ENCODE results near the gene CLCN6. TPM values are rescaled to one million over a fixed set of nuclear protein-coding genes. Genes with fewer than 3 reads are reported as not detected.

The CLCN6 gene
- total and polyA plus RNA-seq, 2 of the 8 experiments (the other 6 are each of a cell fraction or from before 2014, with no cell fraction given), result 15.7 to 26.0 TPM

DNA sequence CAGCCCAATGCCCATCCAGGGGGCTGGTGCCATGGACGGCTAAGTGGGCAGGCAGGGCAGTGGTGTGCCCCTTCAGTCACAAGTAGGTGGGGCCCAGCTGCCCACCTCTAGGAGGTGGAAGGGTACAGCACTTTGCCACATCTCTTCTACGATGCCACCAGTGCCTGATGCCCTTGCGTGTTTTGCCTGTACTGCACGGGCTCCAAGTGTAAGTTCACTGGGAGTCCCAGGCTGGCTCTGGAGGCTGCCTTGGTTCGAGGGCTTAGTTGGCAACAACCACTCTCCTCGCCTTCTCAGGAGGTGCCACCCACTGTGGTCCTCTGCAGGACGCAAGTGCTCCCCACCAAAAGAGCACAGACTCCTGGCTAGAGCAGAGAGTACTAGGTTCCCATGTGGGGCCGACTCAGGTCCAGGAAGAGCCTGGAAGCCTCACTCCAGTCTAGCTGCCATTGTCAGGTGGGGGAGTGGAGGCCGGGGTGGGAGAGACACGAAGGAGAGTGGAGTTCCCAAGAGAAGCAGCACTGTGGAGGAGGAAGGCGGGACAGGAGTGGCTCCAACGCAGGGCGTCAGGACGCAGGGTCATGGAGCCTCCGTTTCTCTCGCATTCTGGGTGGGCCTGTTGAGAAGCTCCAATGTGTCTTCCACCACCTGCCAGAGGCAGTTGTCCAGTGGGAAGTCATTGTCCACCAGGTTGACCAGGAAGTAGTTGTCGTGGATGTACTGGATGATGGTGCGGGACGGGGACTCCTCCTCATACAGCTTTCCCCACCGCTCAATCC, 15.7 kb upstream of the CLCN6 start (continued):
- TF ChIP-seq POU5F1 (IDR thresholded peaks at IDR 0.05; ENCODE audit: low read depth, low read length) (no peak), NANOG (IDR thresholded peaks at IDR 0.05; ENCODE audit: insufficient read depth, low read depth, low read length, poor library complexity, severe bottlenecking) (no peak), SIN3A (conservative IDR thresholded peaks at IDR 0.05 in 1 of 2, IDR thresholded peaks at IDR 0.05 in 1 of 2; ENCODE audit: low read depth in 1 of 2, low read length in 2 of 2) (no peak), CBX8 (IDR thresholded peaks at IDR 0.05; ENCODE audit: borderline replicate concordance, low read depth, low read length) (no peak), RFX5 (IDR thresholded peaks at IDR 0.05; ENCODE audit: borderline replicate concordance, low read depth, low read length) (no peak), POLR2AphosphoS5 (IDR thresholded peaks at IDR 0.05; ENCODE audit: low read depth, low read length) (no peak)
- TF ChIP-seq, protein P1, sequence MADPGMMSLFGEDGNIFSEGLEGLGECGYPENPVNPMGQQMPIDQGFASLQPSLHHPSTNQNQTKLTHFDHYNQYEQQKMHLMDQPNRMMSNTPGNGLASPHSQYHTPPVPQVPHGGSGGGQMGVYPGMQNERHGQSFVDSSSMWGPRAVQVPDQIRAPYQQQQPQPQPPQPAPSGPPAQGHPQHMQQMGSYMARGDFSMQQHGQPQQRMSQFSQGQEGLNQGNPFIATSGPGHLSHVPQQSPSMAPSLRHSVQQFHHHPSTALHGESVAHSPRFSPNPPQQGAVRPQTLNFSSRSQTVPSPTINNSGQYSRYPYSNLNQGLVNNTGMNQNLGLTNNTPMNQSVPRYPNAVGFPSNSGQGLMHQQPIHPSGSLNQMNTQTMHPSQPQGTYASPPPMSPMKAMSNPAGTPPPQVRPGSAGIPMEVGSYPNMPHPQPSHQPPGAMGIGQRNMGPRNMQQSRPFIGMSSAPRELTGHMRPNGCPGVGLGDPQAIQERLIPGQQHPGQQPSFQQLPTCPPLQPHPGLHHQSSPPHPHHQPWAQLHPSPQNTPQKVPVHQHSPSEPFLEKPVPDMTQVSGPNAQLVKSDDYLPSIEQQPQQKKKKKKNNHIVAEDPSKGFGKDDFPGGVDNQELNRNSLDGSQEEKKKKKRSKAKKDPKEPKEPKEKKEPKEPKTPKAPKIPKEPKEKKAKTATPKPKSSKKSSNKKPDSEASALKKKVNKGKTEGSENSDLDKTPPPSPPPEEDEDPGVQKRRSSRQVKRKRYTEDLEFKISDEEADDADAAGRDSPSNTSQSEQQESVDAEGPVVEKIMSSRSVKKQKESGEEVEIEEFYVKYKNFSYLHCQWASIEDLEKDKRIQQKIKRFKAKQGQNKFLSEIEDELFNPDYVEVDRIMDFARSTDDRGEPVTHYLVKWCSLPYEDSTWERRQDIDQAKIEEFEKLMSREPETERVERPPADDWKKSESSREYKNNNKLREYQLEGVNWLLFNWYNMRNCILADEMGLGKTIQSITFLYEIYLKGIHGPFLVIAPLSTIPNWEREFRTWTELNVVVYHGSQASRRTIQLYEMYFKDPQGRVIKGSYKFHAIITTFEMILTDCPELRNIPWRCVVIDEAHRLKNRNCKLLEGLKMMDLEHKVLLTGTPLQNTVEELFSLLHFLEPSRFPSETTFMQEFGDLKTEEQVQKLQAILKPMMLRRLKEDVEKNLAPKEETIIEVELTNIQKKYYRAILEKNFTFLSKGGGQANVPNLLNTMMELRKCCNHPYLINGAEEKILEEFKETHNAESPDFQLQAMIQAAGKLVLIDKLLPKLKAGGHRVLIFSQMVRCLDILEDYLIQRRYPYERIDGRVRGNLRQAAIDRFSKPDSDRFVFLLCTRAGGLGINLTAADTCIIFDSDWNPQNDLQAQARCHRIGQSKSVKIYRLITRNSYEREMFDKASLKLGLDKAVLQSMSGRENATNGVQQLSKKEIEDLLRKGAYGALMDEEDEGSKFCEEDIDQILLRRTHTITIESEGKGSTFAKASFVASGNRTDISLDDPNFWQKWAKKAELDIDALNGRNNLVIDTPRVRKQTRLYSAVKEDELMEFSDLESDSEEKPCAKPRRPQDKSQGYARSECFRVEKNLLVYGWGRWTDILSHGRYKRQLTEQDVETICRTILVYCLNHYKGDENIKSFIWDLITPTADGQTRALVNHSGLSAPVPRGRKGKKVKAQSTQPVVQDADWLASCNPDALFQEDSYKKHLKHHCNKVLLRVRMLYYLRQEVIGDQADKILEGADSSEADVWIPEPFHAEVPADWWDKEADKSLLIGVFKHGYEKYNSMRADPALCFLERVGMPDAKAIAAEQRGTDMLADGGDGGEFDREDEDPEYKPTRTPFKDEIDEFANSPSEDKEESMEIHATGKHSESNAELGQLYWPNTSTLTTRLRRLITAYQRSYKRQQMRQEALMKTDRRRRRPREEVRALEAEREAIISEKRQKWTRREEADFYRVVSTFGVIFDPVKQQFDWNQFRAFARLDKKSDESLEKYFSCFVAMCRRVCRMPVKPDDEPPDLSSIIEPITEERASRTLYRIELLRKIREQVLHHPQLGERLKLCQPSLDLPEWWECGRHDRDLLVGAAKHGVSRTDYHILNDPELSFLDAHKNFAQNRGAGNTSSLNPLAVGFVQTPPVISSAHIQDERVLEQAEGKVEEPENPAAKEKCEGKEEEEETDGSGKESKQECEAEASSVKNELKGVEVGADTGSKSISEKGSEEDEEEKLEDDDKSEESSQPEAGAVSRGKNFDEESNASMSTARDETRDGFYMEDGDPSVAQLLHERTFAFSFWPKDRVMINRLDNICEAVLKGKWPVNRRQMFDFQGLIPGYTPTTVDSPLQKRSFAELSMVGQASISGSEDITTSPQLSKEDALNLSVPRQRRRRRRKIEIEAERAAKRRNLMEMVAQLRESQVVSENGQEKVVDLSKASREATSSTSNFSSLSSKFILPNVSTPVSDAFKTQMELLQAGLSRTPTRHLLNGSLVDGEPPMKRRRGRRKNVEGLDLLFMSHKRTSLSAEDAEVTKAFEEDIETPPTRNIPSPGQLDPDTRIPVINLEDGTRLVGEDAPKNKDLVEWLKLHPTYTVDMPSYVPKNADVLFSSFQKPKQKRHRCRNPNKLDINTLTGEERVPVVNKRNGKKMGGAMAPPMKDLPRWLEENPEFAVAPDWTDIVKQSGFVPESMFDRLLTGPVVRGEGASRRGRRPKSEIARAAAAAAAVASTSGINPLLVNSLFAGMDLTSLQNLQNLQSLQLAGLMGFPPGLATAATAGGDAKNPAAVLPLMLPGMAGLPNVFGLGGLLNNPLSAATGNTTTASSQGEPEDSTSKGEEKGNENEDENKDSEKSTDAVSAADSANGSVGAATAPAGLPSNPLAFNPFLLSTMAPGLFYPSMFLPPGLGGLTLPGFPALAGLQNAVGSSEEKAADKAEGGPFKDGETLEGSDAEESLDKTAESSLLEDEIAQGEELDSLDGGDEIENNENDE (IDR thresholded peaks at IDR 0.05; ENCODE audit: insufficient replicate concordance, low read length), result no peak
